Measurements from ENCODE around the gene MYO18A.

GRCh38 chr17:29021226-29021625 lies 159.0 kb downstream of the MYO18A start:
- TF ChIP-seq CTCF (optimal IDR thresholded peaks at IDR 0.05 in 1 of 3, IDR thresholded peaks at IDR 0.05 in 1 of 3, conservative IDR thresholded peaks at IDR 0.05 in 1 of 3; ENCODE audit: extremely low read depth in 1 of 3, insufficient read depth in 2 of 3, low read length in 3 of 3), result no peak
- no peak for TF ChIP-seq EZH2 (IDR thresholded peaks at IDR 0.05; ENCODE audit: low read length)

All from keratinocyte (primary cell).